Neuronal stem cell (in vitro differentiated cells): ENCODE results near the gene PAX7.
"Not testable (repeated sequence)": the region's sequence is repeated elsewhere in the genome, so short reads cannot be mapped to it uniquely, and the experiment has no call there.

Source experiments
- DNase-seq: peaks from one replicate; pipeline ENCODE4 v3.0.0-alpha.2; 2013; ENCODE audit warnings: low spot score
- H2AFZ ChIP-seq: one replicate; pipeline ENCODE4 v1.6.1; 2013; ENCODE audit warnings: mild to moderate bottlenecking, low read length, inconsistent platforms
- H2AK5ac ChIP-seq: 2 replicates; pipeline ENCODE4 v1.6.1; 2013; ENCODE audit warnings: low read depth, mild to moderate bottlenecking, inconsistent platforms, low read length, moderate library complexity, mixed read lengths
- H2BK120ac ChIP-seq: 2 replicates; pipeline ENCODE4 v1.6.1; 2013; ENCODE audit warnings: low read depth, mild to moderate bottlenecking, inconsistent platforms, low read length, moderate library complexity, mixed read lengths
- H2BK12ac ChIP-seq: one replicate; pipeline ENCODE4 v1.6.1; 2013; ENCODE audit warnings: low read length, inconsistent platforms
- H2BK15ac ChIP-seq: 2 replicates; pipeline ENCODE4 v1.6.1; 2013; ENCODE audit warnings: mild to moderate bottlenecking, low read length, inconsistent platforms, mixed read lengths
- H2BK5ac ChIP-seq: one replicate; pipeline ENCODE4 v1.6.1; 2013; ENCODE audit warnings: inconsistent platforms, mild to moderate bottlenecking, low read length, moderate library complexity
- H3K14ac ChIP-seq: one replicate; pipeline ENCODE4 v1.6.1; 2013; ENCODE audit warnings: low read length, inconsistent platforms
- H3K18ac ChIP-seq: 2 replicates; pipeline ENCODE4 v1.6.1; 2013; ENCODE audit warnings: low read length, inconsistent platforms
- H3K23ac ChIP-seq: 2 replicates; pipeline ENCODE4 v1.6.1; 2013; ENCODE audit warnings: low read depth, mild to moderate bottlenecking, mixed read lengths, low read length, inconsistent platforms; ENCODE audit not compliant: poor library complexity
- H3K27ac ChIP-seq: replicated peaks from 3 replicates; pipeline ENCODE4 v1.5.1; 2013; ENCODE audit warnings: low read length, inconsistent platforms
- H3K27me3 ChIP-seq, 3 experiments: 2 replicates each; pipeline ENCODE4 v1.6.1; 2013; ENCODE audit warnings: low read length in 3 of 3, mild to moderate bottlenecking in 2 of 3, inconsistent platforms in 1 of 3, low read depth in 1 of 3, mixed read lengths in 1 of 3, moderate library complexity in 1 of 3; ENCODE audit not compliant: control insufficient read depth in 3 of 3, insufficient read depth in 3 of 3
- H3K36me3 ChIP-seq, 2 donors: replicated peaks in 1 of 2; 2 replicates each; pipeline ENCODE4 v1.6.1; 2013; ENCODE audit warnings: low read length in 2 of 2; ENCODE audit not compliant: control insufficient read depth in 2 of 2, insufficient read depth in 2 of 2
- H3K4ac ChIP-seq: 2 replicates; pipeline ENCODE4 v1.6.1; 2013; ENCODE audit warnings: inconsistent platforms, mild to moderate bottlenecking, low read length, moderate library complexity
- H3K4me1 ChIP-seq, 2 donors: 1 replicate in 1 of 2; 2 replicates in 1 of 2; pipeline ENCODE4 v1.6.1; 2013; ENCODE audit warnings: low read length in 2 of 2, low read depth in 1 of 2; ENCODE audit not compliant: control insufficient read depth in 2 of 2, insufficient read depth in 1 of 2
- H3K4me2 ChIP-seq: one replicate; pipeline ENCODE4 v1.6.1; 2013; ENCODE audit warnings: mild to moderate bottlenecking, low read length, inconsistent platforms; ENCODE audit not compliant: insufficient read depth, poor library complexity, severe bottlenecking
- H3K4me3 ChIP-seq, 2 donors: 2 replicates each; pipeline ENCODE4 v1.5.1; 2013; ENCODE audit warnings: low read length in 2 of 2, mild to moderate bottlenecking in 2 of 2, inconsistent platforms in 1 of 2, moderate library complexity in 1 of 2
- H3K79me1 ChIP-seq: one replicate; pipeline ENCODE4 v1.6.1; 2013; ENCODE audit warnings: low read depth, mild to moderate bottlenecking, inconsistent platforms, low read length, moderate library complexity
- H3K9ac ChIP-seq: one replicate; pipeline ENCODE4 v1.6.1; 2013; ENCODE audit warnings: mild to moderate bottlenecking, low read depth, low read length, inconsistent platforms; ENCODE audit not compliant: poor library complexity
- H3K9me3 ChIP-seq, 2 donors: replicated peaks in 1 of 2; 2 replicates each; pipeline versions ENCODE3 to v1.6.1; 2013; ENCODE audit warnings: low read length in 2 of 2, mild to moderate bottlenecking in 2 of 2, inconsistent platforms in 1 of 2, low read depth in 1 of 2, mixed read lengths in 1 of 2, moderate library complexity in 1 of 2; ENCODE audit not compliant: control insufficient read depth in 2 of 2, insufficient read depth in 1 of 2
- H4K8ac ChIP-seq: one replicate; pipeline ENCODE4 v1.6.1; 2013; ENCODE audit warnings: low read depth, mild to moderate bottlenecking, inconsistent platforms, low read length, moderate library complexity
- H4K91ac ChIP-seq: one replicate; pipeline ENCODE4 v1.6.1; 2013; ENCODE audit warnings: low read length, low read depth, mild to moderate bottlenecking, inconsistent platforms; ENCODE audit not compliant: poor library complexity
- WGBS, 2 donors: extraction: QIAGEN DNeasy Blood & Tissue Kit; methylation state at CpG; one replicate each; pipeline ENCODE4 v1.1.7; 2013; ENCODE audit warnings: missing lambda C conversion rate in 2 of 2, mixed read lengths in 1 of 2; ENCODE audit not compliant: insufficient read length in 2 of 2, insufficient replicate concordance in 1 of 2; ENCODE audit errors: extremely low coverage in 2 of 2; 5-methylcytosine and 5-hydroxymethylcytosine counted together

The PAX7 gene

DNA sequence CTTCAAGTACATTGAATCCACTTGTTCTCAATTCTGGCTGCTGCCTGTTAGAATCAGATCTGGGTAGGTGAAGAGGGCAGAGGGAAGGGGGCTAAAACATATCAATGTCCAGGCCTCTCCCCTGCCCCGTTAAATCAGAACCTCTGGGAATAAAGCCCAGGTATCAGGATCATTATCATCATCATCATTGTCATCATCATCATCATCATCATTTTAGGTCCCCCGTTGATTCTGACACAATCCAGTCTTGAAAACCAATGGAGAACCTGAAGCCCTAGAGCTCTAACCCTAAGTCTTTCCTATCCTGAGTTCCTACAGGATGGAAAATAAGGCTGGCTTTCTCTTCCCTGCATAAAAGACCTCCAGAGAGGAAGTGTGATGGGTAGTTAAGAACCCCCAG lies 135.7 kb downstream of the PAX7 start:
- Histone ChIP-seq H3K4ac (no peak overlapping the region), H3K4me3 (no peak overlapping the region), H3K27ac (no peak overlapping the region), H3K23ac (no peak overlapping the region), H2AFZ (no peak overlapping the region), H3K18ac (no peak overlapping the region), H3K9me3 (no peaks in the 10 kb centered on the region), H2BK120ac (no peak overlapping the region), H3K9ac (no peak overlapping the region), H4K8ac (no peak overlapping the region), H3K4me2 (no peak overlapping the region), H3K27me3 (peaks cover 0 to 16% (median 0%) of the 10 kb centered on the region in 3 experiments), H4K91ac (no peak overlapping the region), H2BK12ac (no peak overlapping the region), H2BK15ac (no peak overlapping the region), H3K14ac (no peak overlapping the region), H3K36me3 (no peaks in the 10 kb centered on the region), H3K4me1 (no peaks in the 10 kb centered on the region), H2AK5ac (no peak overlapping the region), H3K79me1 (no peaks in the 10 kb centered on the region), H2BK5ac (no peak overlapping the region)
- no CpG with 5 or more reads among the region's 2 CpGs for WGBS, 2 donors
- DNase-seq = no peak

DNA sequence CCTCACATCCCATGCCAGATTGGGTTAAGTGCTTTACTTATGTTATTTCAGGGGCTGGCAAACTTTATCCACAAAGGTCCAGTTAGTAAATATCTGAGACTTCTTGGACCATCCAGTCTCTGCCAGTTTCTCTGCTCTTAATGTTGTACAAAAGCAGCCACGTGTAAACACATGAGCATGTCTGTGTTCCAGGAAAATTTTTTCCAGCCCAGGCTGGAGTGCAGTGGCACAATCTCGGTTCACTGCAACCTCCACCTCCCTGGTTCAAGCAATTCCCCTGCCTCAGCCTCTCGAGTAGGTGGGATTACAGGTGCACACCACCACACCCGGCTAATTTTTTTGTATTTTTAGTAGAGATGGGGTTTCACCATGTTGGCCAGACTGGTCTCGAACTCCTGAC lies 136.9 kb downstream of the PAX7 start:
- not testable (repeated sequence) for H3K9ac ChIP-seq, H2AK5ac ChIP-seq, H2BK120ac ChIP-seq, H3K79me1 ChIP-seq, H3K18ac ChIP-seq, H4K8ac ChIP-seq, H4K91ac ChIP-seq, H2BK12ac ChIP-seq, H3K4me2 ChIP-seq, H2AFZ ChIP-seq, H3K9me3 ChIP-seq, H3K36me3 ChIP-seq, DNase-seq, H3K23ac ChIP-seq, H3K4ac ChIP-seq, H3K27ac ChIP-seq, H2BK5ac ChIP-seq, H3K4me3 ChIP-seq, H3K4me1 ChIP-seq, H3K14ac ChIP-seq, H2BK15ac ChIP-seq
- H3K27me3 ChIP-seq = peaks cover 0 to 19% (median 0%) of the 10 kb centered on the region in 3 experiments
- no CpG with 5 or more reads among the region's 5 CpGs for WGBS, 2 donors

DNA sequence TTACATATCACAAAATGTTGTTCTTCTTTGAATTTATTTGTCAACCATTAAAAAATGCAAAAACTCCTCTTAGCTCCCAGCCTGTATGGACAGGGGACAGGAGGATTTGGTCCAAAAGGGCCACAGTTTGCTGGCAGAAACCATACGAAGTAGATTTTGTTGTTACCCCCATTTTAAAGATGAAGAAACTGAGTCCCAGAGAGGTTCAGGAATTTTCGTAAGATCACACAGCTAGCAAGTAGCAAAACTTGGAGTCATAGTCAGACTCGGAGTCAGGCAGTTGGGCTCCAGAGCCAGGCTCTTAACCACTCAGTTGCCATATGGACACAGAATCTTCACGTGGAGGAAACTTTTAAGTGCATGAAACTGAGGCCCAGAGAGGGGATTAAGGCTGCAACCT lies 137.4 kb downstream of the PAX7 start:
- no CpG with 5 or more reads among the region's 4 CpGs for WGBS, 2 donors
- Histone ChIP-seq H3K4me1 (no peaks in the 10 kb centered on the region), H2AFZ (no peak overlapping the region), H3K9ac (no peak overlapping the region), H4K8ac (no peak overlapping the region), H3K14ac (no peak overlapping the region), H3K4me3 (no peak overlapping the region), H2AK5ac (no peak overlapping the region), H4K91ac (no peak overlapping the region), H3K4me2 (no peak overlapping the region), H2BK120ac (no peak overlapping the region), H3K79me1 (no peaks in the 10 kb centered on the region), H3K36me3 (no peaks in the 10 kb centered on the region), H2BK15ac (no peak overlapping the region), H3K27me3 (peaks cover 0 to 21% (median 0%) of the 10 kb centered on the region in 3 experiments), H3K4ac (no peak overlapping the region), H2BK12ac (no peak overlapping the region), H2BK5ac (no peak overlapping the region), H3K9me3 (no peaks in the 10 kb centered on the region), H3K23ac (no peak overlapping the region), H3K27ac (no peak overlapping the region), H3K18ac (no peak overlapping the region)
- no peak for DNase-seq

GRCh38 chr1:18769140-18769539 lies 138.5 kb downstream of the PAX7 start:
- Histone ChIP-seq H2AFZ (no peak overlapping the region), H3K4ac (no peak overlapping the region), H3K36me3 (no peaks in the 10 kb centered on the region), H2BK120ac (no peak overlapping the region), H3K9me3 (no peaks in the 10 kb centered on the region), H3K23ac (no peak overlapping the region), H2AK5ac (no peak overlapping the region), H2BK15ac (no peak overlapping the region), H4K8ac (no peak overlapping the region), H3K18ac (no peak overlapping the region), H3K27ac (no peak overlapping the region), H3K4me2 (no peak overlapping the region), H3K27me3 (peaks cover 0 to 17% (median 0%) of the 10 kb centered on the region in 3 experiments), H3K4me1 (no peaks in the 10 kb centered on the region), H3K4me3 (no peak overlapping the region), H3K79me1 (no peaks in the 10 kb centered on the region), H2BK5ac (no peak overlapping the region), H4K91ac (no peak overlapping the region), H2BK12ac (no peak overlapping the region), H3K9ac (no peak overlapping the region), H3K14ac (peak overlapping the region; percentile 47)
- WGBS, 2 donors = no CpG with 5 or more reads among the region's 7 CpGs
- DNase-seq = no peak
